HG03039 (cell line): Measurements from ENCODE around the gene TRAF3.
"Not testable (repeated sequence)": the region's sequence is repeated elsewhere in the genome, so short reads cannot be mapped to it uniquely, and the experiment has no call there.

Source experiments
- ATAC-seq: cut with Tn5 transposase; IDR thresholded peaks from one replicate; pipeline ENCODE4 v1.9.1; 2021; ENCODE audit warnings: mild to moderate bottlenecking, moderate library complexity; ENCODE audit not compliant: unreplicated experiment

The TRAF3 gene

GRCh38 chr14:102859911-102860310 is 82.7 kb downstream of the TRAF3 start:
- no peak for ATAC-seq

GRCh38 chr14:102862154-102862773 is 85.0 kb downstream of the TRAF3 start:
- no peak for ATAC-seq

DNA sequence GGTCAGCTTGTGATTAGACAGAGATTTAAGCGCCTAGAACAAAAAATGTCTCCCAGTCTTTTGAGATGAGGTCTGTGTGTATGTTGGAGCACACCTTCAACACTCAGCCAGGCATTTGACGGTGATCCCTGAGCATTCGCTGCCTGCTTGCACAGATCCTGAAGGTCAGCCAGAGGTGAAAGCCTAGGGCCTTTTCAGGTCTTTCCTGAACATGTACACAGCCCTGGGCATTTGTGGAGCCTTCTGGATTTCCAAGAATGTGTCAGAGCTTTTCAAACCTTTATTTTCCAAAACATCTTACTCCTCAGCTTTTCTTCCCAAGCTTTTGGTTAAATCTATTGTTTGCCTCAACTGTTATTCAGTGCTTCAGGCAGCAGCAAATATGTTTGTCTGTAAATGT is 86.1 kb downstream of the TRAF3 start:
- no peak for ATAC-seq

DNA sequence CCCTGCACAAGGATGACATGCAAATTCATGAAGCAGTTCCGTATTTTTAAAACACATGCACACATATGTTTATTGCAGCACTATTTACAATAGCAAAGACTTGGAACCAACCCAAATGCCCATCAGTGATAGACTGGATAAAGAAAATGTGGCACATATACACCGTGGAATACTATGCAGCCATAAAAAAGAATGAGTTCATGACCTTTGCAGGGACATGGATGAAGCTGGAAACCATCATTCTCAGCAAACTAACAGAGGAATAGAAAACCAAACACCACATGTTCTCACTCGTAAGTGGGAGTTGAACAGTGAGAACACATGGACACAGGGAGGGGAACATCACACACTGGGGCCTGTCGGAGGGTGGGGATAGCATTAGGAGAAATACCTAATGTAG is 88.7 kb downstream of the TRAF3 start:
- not testable (repeated sequence) for ATAC-seq

- no peak for ATAC-seq
Observed at GRCh38 chr14:102866982-102867761, 89.9 kb downstream of the TRAF3 start.

DNA sequence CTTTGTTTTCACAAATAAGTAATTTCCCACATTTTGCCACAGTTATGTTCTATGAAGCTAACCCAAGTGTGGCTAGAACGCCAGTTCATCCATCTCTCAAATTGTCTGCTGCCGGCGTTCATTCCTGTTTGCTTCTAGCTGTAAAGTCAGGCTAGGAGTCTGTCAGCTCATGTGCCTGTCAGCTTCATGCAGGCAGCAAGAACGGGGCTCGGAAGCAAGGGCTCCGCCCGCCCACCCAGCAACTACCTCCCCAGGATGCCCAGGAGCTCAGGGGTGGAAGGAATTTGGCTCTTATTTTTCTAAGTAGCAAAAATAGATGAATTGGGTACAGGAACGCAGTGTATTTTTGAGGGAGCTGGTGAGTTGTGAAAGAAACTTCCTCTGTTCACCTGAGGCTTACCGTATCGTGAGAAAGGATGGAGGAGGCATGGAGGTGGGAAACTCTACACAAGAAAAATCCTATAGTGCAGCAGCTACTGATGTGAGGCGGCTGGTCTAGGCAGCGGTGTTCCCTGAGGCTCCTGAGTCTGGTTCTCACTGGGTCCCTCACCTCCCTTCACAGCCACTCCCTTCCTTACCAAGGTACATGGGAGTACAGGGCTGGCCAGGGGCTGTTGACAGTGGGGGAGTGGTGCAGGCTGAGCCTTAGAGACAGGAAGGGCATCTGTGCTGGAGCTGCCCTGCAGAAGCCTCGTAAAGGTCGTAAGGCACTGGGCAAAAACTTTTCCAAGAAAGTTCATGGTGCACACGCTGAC is 90.8 kb downstream of the TRAF3 start:
- ATAC-seq: no peak

DNA sequence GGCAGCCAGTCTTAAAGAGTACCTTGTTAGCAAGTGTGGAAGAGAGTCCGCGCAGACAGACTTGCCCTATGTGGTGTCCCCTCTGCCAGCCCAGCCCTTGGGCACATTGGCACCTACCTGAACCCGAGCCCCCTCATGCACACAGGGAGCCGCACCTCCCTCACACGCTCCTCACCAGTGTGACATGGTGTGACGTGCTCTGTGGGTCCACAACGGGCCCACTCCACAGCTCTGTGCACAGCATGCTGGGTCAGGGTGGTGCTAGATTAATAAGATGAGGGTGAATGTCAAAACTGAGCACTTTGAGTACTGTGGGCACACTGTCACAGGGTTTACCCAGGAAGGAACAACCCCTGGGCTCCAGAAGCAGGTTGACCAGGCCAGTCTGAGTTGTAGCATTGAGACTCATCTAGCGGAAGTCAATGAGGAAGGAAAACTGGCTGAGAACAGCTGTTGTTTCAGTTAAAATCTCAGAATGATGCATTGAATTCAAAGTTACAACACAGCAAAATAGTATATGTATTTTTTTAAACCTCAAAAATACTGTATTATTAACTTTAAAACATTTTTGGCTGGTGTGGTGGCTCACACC is 91.8 kb downstream of the TRAF3 start:
- no peak for ATAC-seq

DNA sequence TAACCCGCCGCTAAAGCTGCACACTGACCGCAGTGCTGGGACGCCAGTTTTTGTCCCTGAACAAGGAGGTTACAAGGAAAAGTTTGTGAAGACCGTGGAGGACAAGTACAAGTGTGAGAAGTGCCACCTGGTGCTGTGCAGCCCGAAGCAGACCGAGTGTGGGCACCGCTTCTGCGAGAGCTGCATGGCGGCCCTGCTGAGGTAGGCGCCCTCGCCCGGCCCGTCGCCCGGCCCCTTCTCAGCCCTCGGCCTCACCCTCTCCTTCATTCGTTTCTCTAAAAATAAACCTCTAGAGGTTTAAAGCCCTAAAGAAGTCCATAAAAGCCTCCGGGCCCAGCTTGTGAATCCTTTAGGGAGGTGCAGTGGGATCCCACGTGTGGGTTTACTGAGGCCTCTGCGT is 93.0 kb downstream of the TRAF3 start:
- ATAC-seq: no peak

- ATAC-seq: no peak
Observed at GRCh38 chr14:102870994-102871831, 94.0 kb downstream of the TRAF3 start.

GRCh38 chr14:102872020-102872419 is 94.8 kb downstream of the TRAF3 start:
- ATAC-seq: no peak

GRCh38 chr14:102873131-102873530 is 95.9 kb downstream of the TRAF3 start:
- ATAC-seq: no peak

DNA sequence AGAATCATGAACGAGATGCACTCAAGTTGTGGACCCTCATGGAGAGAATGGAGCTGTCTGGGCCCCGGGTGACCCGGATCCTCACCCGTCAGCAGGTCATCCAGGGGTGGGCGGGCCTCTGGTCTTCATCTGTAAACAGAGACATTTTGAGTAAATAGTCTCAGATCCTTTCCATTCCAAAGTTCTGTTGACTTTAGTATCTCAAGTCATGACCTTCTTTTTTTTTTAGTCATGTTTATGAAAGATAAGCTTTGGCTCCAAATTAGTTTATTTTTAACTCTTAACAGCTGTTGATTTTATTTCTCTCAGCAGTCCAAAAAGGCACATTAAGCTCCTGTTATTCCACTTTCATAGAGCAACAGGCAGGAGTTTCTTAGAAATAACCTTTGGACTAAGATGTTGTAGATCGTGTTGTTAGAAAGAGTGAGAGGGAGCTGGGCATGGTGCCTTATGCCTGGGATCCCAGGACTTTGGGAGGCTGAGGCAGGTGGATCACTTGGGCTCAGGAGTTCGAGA is 96.4 kb downstream of the TRAF3 start:
- no peak for ATAC-seq

DNA sequence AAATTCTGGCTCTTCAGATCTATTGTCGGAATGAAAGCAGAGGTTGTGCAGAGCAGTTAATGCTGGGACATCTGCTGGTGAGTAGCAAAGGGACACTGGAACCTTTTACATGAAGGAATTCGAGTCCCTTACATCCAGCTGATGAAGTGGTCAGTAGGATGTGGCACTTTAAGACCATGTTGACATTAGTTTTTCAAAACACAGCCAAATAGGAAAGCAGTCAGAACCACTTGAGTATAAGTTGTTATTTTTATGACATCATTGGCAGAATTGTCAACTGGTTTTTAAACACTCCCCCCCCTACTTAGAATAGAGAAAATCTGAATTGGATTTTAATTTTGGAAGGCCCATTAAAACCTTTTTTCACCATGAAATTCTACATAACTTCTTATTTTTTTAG is 98.4 kb downstream of the TRAF3 start:
- ATAC-seq: no peak

DNA sequence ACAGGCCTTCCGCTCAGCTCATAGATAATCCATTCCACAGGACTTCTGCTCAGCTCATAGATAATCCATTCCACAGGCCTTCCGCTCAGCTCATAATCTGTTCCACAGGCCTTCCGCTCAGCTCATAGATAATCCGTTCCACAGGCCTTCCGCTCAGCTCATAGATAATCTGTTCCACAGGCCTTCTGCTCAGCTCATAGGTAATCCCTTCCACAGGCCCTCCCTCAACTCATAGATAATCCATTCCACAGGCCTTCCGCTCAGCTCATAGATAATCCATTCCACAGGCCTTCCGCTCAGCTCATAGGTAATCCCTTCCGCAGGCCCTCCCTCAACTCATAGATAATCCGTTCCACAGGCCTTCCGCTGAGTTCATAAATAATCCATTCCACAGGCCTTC is 100.3 kb downstream of the TRAF3 start:
- not testable (repeated sequence) for ATAC-seq

- ATAC-seq: no peak
Observed at GRCh38 chr14:102878174-102878969, 101.1 kb downstream of the TRAF3 start.

DNA sequence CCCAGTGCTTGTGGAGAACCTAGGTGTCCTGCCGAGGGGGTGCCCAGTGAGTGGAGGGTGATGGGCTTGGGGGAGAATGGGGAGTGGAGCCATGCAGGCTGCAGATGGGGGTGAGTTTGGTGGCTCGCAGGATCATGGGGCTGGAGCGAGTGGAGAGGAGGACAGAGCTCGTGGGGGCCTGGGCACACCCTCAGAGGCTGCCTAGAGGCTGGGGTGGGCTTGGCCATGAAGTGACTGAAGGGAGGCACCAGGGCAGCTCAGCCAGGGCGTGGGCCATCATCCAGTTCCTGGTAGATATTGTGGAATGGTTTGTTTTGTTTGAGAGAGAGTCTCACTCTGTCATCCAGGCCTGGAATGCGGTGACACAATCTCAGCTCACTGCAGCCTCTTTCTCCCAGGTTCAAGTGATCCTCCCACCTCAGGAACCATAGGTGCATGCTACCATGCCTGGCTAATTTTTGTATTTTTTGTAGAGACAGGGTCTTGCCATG is 101.8 kb downstream of the TRAF3 start:
- ATAC-seq: no peak

GRCh38 chr14:102882226-102882906 is 105.1 kb downstream of the TRAF3 start:
- ATAC-seq: no peak

DNA sequence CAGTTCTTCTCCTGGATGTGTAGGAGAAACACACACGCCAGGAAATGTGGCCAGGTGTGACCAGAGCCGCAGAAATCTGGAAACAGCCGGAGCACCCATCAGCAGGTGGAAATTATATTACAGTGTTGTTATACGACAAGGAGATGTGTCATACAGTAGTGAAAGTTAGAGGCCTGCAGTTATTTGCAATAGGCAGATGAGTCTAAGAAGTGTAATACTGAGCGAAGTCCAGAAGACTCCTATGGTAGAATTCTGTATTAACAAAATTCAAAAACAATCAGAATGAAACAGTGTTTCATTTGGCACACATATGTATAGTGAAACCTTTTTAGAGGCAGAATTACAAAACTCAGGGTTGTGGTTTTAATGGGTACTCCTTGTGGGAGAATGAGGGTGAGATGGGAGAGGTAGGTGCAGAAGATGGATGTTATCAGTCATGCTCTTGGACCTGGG is 105.9 kb downstream of the TRAF3 start:
- no peak for ATAC-seq

DNA sequence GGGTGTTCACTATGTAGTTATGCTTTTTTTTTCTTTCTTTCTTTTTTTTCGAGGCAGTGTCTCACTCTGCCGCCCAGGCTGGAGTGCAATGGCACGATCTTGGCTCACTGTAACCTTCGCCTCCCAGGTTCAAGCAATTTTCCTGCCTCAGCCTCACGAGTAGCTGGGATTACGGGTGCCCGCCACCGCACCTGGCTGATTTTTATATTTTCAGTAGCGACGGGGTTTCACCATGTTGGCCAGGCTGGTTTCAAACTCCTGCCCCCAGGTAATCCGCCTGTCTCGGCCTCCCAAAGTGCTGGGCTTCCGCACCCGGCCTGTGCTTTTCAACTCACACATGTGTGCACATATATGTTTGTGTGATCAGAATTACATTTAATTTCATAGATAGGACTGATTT is 106.3 kb downstream of the TRAF3 start:
- ATAC-seq: no peak
